Measurements from ENCODE around the gene NAA20. TPM values are rescaled to one million over a fixed set of nuclear protein-coding genes. Genes with fewer than 3 reads are reported as not detected.
A peak's percentile ranks its signal among the peaks of the same experiment; 100 is the strongest.

NAA20 gene
- total and polyA plus RNA-seq, 2 of the 13 experiments (the other 11 are each of a cell fraction or from before 2014, with no cell fraction given), result 81.9 to 82.8 TPM

- TF ChIP-seq, protein P1, sequence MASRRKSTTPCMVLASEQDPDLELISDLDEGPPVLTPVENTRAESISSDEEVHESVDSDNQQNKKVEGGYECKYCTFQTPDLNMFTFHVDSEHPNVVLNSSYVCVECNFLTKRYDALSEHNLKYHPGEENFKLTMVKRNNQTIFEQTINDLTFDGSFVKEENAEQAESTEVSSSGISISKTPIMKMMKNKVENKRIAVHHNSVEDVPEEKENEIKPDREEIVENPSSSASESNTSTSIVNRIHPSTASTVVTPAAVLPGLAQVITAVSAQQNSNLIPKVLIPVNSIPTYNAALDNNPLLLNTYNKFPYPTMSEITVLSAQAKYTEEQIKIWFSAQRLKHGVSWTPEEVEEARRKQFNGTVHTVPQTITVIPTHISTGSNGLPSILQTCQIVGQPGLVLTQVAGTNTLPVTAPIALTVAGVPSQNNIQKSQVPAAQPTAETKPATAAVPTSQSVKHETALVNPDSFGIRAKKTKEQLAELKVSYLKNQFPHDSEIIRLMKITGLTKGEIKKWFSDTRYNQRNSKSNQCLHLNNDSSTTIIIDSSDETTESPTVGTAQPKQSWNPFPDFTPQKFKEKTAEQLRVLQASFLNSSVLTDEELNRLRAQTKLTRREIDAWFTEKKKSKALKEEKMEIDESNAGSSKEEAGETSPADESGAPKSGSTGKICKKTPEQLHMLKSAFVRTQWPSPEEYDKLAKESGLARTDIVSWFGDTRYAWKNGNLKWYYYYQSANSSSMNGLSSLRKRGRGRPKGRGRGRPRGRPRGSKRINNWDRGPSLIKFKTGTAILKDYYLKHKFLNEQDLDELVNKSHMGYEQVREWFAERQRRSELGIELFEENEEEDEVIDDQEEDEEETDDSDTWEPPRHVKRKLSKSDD (CRISPR knock-in tag; IDR thresholded peaks at IDR 0.05; ENCODE audit: low read depth), result peak; percentile 95; the same call in 1 of the 2 replicates
- TF ChIP-seq CREB1 (IDR thresholded peaks at IDR 0.05), result peak; percentile 92
- TF ChIP-seq CREB1 (CRISPR knock-in tag; IDR thresholded peaks at IDR 0.05), result peak; percentile 87
- peak; percentile 100 for TF ChIP-seq SAP130 (CRISPR knock-in tag; IDR thresholded peaks at IDR 0.05; ENCODE audit: low read depth)
- TF ChIP-seq, protein P2, sequence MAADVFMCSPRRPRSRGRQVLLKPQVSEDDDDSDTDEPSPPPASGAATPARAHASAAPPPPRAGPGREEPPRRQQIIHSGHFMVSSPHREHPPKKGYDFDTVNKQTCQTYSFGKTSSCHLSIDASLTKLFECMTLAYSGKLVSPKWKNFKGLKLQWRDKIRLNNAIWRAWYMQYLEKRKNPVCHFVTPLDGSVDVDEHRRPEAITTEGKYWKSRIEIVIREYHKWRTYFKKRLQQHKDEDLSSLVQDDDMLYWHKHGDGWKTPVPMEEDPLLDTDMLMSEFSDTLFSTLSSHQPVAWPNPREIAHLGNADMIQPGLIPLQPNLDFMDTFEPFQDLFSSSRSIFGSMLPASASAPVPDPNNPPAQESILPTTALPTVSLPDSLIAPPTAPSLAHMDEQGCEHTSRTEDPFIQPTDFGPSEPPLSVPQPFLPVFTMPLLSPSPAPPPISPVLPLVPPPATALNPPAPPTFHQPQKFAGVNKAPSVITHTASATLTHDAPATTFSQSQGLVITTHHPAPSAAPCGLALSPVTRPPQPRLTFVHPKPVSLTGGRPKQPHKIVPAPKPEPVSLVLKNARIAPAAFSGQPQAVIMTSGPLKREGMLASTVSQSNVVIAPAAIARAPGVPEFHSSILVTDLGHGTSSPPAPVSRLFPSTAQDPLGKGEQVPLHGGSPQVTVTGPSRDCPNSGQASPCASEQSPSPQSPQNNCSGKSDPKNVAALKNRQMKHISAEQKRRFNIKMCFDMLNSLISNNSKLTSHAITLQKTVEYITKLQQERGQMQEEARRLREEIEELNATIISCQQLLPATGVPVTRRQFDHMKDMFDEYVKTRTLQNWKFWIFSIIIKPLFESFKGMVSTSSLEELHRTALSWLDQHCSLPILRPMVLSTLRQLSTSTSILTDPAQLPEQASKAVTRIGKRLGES (CRISPR knock-in tag; IDR thresholded peaks at IDR 0.05; ENCODE audit: borderline replicate concordance), result no peak
- TF ChIP-seq SRSF9 (IDR thresholded peaks at IDR 0.05; ENCODE audit: borderline replicate concordance, insufficient read depth, low read depth, low read length, poor library complexity, severe bottlenecking), result no peak
- TF ChIP-seq CBFB (CRISPR knock-in tag; IDR thresholded peaks at IDR 0.05), result peak; percentile 99
- peak; percentile 91 for TF ChIP-seq HIVEP1 (CRISPR knock-in tag; IDR thresholded peaks at IDR 0.05)
- peak; percentile 44; the same call in 1 of the 2 replicates for TF ChIP-seq RERE (CRISPR knock-in tag; IDR thresholded peaks at IDR 0.05; ENCODE audit: low read depth)
- TF ChIP-seq, protein P3, sequence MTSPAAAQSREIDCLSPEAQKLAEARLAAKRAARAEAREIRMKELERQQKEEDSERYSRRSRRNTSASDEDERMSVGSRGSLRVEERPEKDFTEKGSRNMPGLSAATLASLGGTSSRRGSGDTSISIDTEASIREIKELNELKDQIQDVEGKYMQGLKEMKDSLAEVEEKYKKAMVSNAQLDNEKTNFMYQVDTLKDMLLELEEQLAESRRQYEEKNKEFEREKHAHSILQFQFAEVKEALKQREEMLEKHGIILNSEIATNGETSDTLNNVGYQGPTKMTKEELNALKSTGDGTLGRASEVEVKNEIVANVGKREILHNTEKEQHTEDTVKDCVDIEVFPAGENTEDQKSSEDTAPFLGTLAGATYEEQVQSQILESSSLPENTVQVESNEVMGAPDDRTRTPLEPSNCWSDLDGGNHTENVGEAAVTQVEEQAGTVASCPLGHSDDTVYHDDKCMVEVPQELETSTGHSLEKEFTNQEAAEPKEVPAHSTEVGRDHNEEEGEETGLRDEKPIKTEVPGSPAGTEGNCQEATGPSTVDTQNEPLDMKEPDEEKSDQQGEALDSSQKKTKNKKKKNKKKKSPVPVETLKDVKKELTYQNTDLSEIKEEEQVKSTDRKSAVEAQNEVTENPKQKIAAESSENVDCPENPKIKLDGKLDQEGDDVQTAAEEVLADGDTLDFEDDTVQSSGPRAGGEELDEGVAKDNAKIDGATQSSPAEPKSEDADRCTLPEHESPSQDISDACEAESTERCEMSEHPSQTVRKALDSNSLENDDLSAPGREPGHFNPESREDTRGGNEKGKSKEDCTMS (CRISPR knock-in tag; conservative IDR thresholded peaks at IDR 0.05), result no peak
- TF ChIP-seq DMTF1 (CRISPR knock-in tag; IDR thresholded peaks at IDR 0.05), result no peak
Observed at GRCh38 chr20:20052074-20052970, 35.2 kb downstream of the NAA20 start, which contains the start of the genes CFAP61 and CRNKL1 (continued).
